Stomach (tissue), 9 donors: ENCODE data around the gene ZFYVE26. TPM values are rescaled to one million over a fixed set of nuclear protein-coding genes. Genes with fewer than 3 reads are reported as not detected.

ENCODE experiments used
- DNase-seq, 2 donors: peaks; one replicate each; pipeline versions ENCODE4 v3.0.0 to v3.0.0-alpha.2; 2013 to 2019
- H3K27ac ChIP-seq, 5 donors: fragments of 200-600 bp in 4 of 5; sonication (generic) in 4 of 5; one replicate each; pipeline ENCODE4 v1.5.1; 2013 to 2019; ENCODE audit warnings: mild to moderate bottlenecking in 1 of 5, moderate library complexity in 1 of 5
- H3K27me3 ChIP-seq, 3 donors: fragments of 200-600 bp; sonication (generic); one replicate each; pipeline ENCODE4 v1.5.1; 2017 to 2019; ENCODE audit warnings: mixed run types in 1 of 3
- H3K36me3 ChIP-seq, 4 donors: fragments of 200-600 bp; sonication (generic); 1 replicate in 3 of 4; 2 replicates in 1 of 4; pipeline ENCODE4 v1.5.1; 2016 to 2019
- H3K4me1 ChIP-seq, 4 donors: fragments of 200-600 bp; sonication (generic); one replicate each; pipeline ENCODE4 v1.5.1; 2016 to 2019
- H3K4me3 ChIP-seq, 4 donors: fragments of 200-600 bp; sonication (generic) in 3 of 4; one replicate each; pipeline ENCODE4 v1.5.1; 2016 to 2019; ENCODE audit warnings: mild to moderate bottlenecking in 1 of 4
- H3K9me3 ChIP-seq, 4 donors: fragments of 200-600 bp; sonication (generic); one replicate each; pipeline ENCODE4 v1.5.1; 2016 to 2019
- CTCF ChIP-seq, 7 experiments: fragments of 450-650 bp in 4 of 7; fragments of 200-600 bp in 3 of 7; sonication (generic) in 3 of 7; IDR thresholded peaks; one replicate each; pipeline ENCODE4 v1.5.1; 2016 to 2019; ENCODE audit warnings: antibody characterized with exemption in 7 of 7, control low read depth in 2 of 7, mild to moderate bottlenecking in 1 of 7
- EP300 ChIP-seq: sonication (generic); formaldehyde crosslinking; IDR thresholded peaks from one replicate; pipeline ENCODE4 v1.6.1; 2017; ENCODE audit warnings: antibody characterized with exemption
- POLR2A ChIP-seq, 4 donors: fragments of 450-650 bp; IDR thresholded peaks; one replicate each; pipeline ENCODE4 v1.6.1; 2016; ENCODE audit warnings: antibody characterized with exemption in 4 of 4, control low read depth in 2 of 4, mild to moderate bottlenecking in 1 of 4, moderate library complexity in 1 of 4
- POLR2AphosphoS5 ChIP-seq, 3 donors: sonication (generic); formaldehyde crosslinking; IDR thresholded peaks; one replicate each; pipeline ENCODE4 v1.6.1; 2016; ENCODE audit warnings: antibody characterized with exemption in 3 of 3
- WGBS, 5 donors: extraction: QIAGEN DNeasy Blood & Tissue Kit in 3 of 5; methylation state at CpG; one replicate each; pipeline versions ENCODE4 v1.1.5 to v1.1.7; 2013 to 2018; 5-methylcytosine and 5-hydroxymethylcytosine counted together
- intact Hi-C: fragments of 100-400 bp; cut with DNase I; formaldehyde crosslinking; loops from one replicate; pipeline ENCODE4 v1.15.1; 2023; ENCODE audit warnings: low total_unique reads
- polyA plus RNA-seq, 3 donors: library from polyadenylated mRNA; stranded (reverse); fragments of 200-250 nt; gene quantifications; one replicate each; pipeline ENCODE4 v1.2.3, GENCODE V29; 2013
- total RNA-seq, 5 donors: library from RNA; depleted of rRNA; stranded (reverse); fragments of >200 nt; gene quantifications; one replicate each; pipeline versions ENCODE4 v1.1.0 to v1.2.3, GENCODE V29; 2014 to 2016
- donor health status: healthy with polysubstance abuse.
- donor health status: Bipolar disorder and iron deficiency.
- donor health status: healthy.

ZFYVE26 gene
- total and polyA plus RNA-seq, 8 donors = 2.1 to 201 (median 20.8) TPM

- Histone ChIP-seq H3K27ac (peak overlapping the region in 1 of 5 donors; percentile 46), H3K27me3 (no peaks in the 10 kb centered on the region), H3K4me3 (no peak overlapping the region), H3K4me1 (peaks cover 0 to 42% (median 12%) of the 10 kb centered on the region in 4 donors), H3K9me3 (no peaks in the 10 kb centered on the region), H3K36me3 (no peaks in the 10 kb centered on the region)
- 12 to 45% (median 26%) methylated on average over 2 of the region's 2 CpGs for WGBS, 5 donors
- DNase-seq = peak in 1 of 2 donors; percentile 57
- intact Hi-C loops = no loop called here
- no peak for TF ChIP-seq POLR2A (IDR thresholded peaks at IDR 0.05)
- no peak for TF ChIP-seq POLR2AphosphoS5 (IDR thresholded peaks at IDR 0.05)
- TF ChIP-seq EP300 = no peak
- TF ChIP-seq CTCF (IDR thresholded peaks at IDR 0.05) = no peak
These were observed 40.4 kb upstream of the ZFYVE26 start for GRCh38 chr14:67856827-67857226.

GRCh38 chr14:67853715-67854114, 37.3 kb upstream of the ZFYVE26 start:
- H3K4me1 ChIP-seq = peaks cover 0 to 47% (median 12%) of the 10 kb centered on the region in 4 donors
- DNase-seq = no peak
- no peaks in the 10 kb centered on the region for H3K9me3 ChIP-seq
- no peaks in the 10 kb centered on the region for H3K36me3 ChIP-seq
- H3K27ac ChIP-seq = peak overlapping the region in 2 of 5 donors; percentile 52 to 62
- H3K27me3 ChIP-seq = no peaks in the 10 kb centered on the region
- no peak for TF ChIP-seq POLR2AphosphoS5 (IDR thresholded peaks at IDR 0.05)
- TF ChIP-seq EP300 = no peak
- no peak for TF ChIP-seq CTCF (IDR thresholded peaks at IDR 0.05)
- TF ChIP-seq POLR2A (IDR thresholded peaks at IDR 0.05) = no peak
- 27 to 49% (median 38%) methylated on average over 3 of the region's 3 CpGs for WGBS, 5 donors
- intact Hi-C loops = no loop called here
- H3K4me3 ChIP-seq = no peak overlapping the region

GRCh38 chr14:67852926-67853604, 36.7 kb upstream of the ZFYVE26 start:
- TF ChIP-seq POLR2AphosphoS5 (IDR thresholded peaks at IDR 0.05) = no peak
- no peak for TF ChIP-seq EP300
- TF ChIP-seq POLR2A (IDR thresholded peaks at IDR 0.05) = no peak
- no peak for TF ChIP-seq CTCF (IDR thresholded peaks at IDR 0.05)
- H3K27me3 ChIP-seq = no peaks in the 10 kb centered on the region
- H3K4me1 ChIP-seq = peaks cover 0 to 47% (median 12%) of the 10 kb centered on the region in 4 donors
- no peak for DNase-seq
- H3K9me3 ChIP-seq = no peaks in the 10 kb centered on the region
- intact Hi-C loops = no loop called here
- no peak overlapping the region for H3K4me3 ChIP-seq
- H3K27ac ChIP-seq = peak overlapping the region in 2 of 5 donors; percentile 52 to 62
- H3K36me3 ChIP-seq = no peaks in the 10 kb centered on the region

GRCh38 chr14:67851785-67852410, 35.5 kb upstream of the ZFYVE26 start:
- TF ChIP-seq POLR2AphosphoS5 (IDR thresholded peaks at IDR 0.05) = no peak
- TF ChIP-seq POLR2A (IDR thresholded peaks at IDR 0.05) = no peak
- no peak for TF ChIP-seq CTCF (IDR thresholded peaks at IDR 0.05)
- TF ChIP-seq EP300 = no peak
- WGBS, 5 donors = 73 to 90% (median 81%) methylated on average over 8 to 9 of the region's 9 CpGs
- DNase-seq = peak in 1 of 2 donors; percentile 58

More at GRCh38 chr14:67851785-67852410, 35.5 kb upstream of the ZFYVE26 start:
- H3K36me3 ChIP-seq = no peaks in the 10 kb centered on the region
- H3K4me1 ChIP-seq = peaks cover 0 to 39% (median 7%) of the 10 kb centered on the region in 4 donors
- intact Hi-C loops = no loop called here
- H3K9me3 ChIP-seq = no peaks in the 10 kb centered on the region
- no peaks in the 10 kb centered on the region for H3K27me3 ChIP-seq
- no peak overlapping the region for H3K4me3 ChIP-seq
- no peak overlapping the region for H3K27ac ChIP-seq
